ENCODE results near the gene MYO15B.
A peak's percentile ranks its signal among the peaks of the same experiment; 100 is the strongest.
"Not testable (repeated sequence)": the region's sequence is repeated elsewhere in the genome, so short reads cannot be mapped to it uniquely, and the experiment has no call there.

Gene MYO15B

GRCh38 chr17:75624714-75625345 is 37.2 kb downstream of the MYO15B start:
- no peak for DNase-seq (ENCODE audit: low read depth in 2 of 2)

- DNase-seq (ENCODE audit: low read depth in 2 of 2): no peak
Measured at GRCh38 chr17:75625813-75626486, 38.4 kb downstream of the MYO15B start.

GRCh38 chr17:75626496-75627038 is 39.0 kb downstream of the MYO15B start:
- no peak for DNase-seq (ENCODE audit: low read depth in 2 of 2)

- DNase-seq (ENCODE audit: low read depth in 2 of 2): no peak
Measured at GRCh38 chr17:75627094-75627493, 39.5 kb downstream of the MYO15B start.

GRCh38 chr17:75628425-75628824 is 40.8 kb downstream of the MYO15B start:
- no peak for DNase-seq (ENCODE audit: low read depth in 2 of 2)

GRCh38 chr17:75629157-75629556 is 41.6 kb downstream of the MYO15B start:
- DNase-seq (ENCODE audit: low read depth in 2 of 2): no peak

- no peak for DNase-seq (ENCODE audit: low read depth in 2 of 2)
Measured at GRCh38 chr17:75630071-75630917, 42.7 kb downstream of the MYO15B start.

- DNase-seq (ENCODE audit: low read depth in 2 of 2): no peak
Measured at GRCh38 chr17:75631353-75631752, 43.8 kb downstream of the MYO15B start.

- DNase-seq (ENCODE audit: low read depth in 2 of 2): no peak
Measured at GRCh38 chr17:75632428-75632827, 44.8 kb downstream of the MYO15B start.

GRCh38 chr17:75632863-75633485 is 45.4 kb downstream of the MYO15B start, which contains the start of gene SMIM5:
Gene SMIM5, plus strand, starts transcription at chr17:75633434. Its CDS starts 6,768 bp downstream, at chr17:75640202.
- peak; percentile 80 to 81 for DNase-seq (ENCODE audit: low read depth in 2 of 2)

- DNase-seq (ENCODE audit: low read depth in 2 of 2): peak; percentile 33 to 36
Measured at GRCh38 chr17:75633486-75634375, 46.1 kb downstream of the MYO15B start.

- no peak for DNase-seq (ENCODE audit: low read depth in 2 of 2)
Measured at GRCh38 chr17:75634376-75634740, 46.8 kb downstream of the MYO15B start.

- no peak for DNase-seq (ENCODE audit: low read depth in 2 of 2)
Measured at GRCh38 chr17:75634754-75635609, 47.4 kb downstream of the MYO15B start.

GRCh38 chr17:75635610-75636202 is 48.1 kb downstream of the MYO15B start:
- no peak for DNase-seq (ENCODE audit: low read depth in 2 of 2)

- no peak for DNase-seq (ENCODE audit: low read depth in 2 of 2)
Measured at GRCh38 chr17:75636381-75637142, 49.0 kb downstream of the MYO15B start.

GRCh38 chr17:75637143-75637538 is 49.5 kb downstream of the MYO15B start:
- DNase-seq (ENCODE audit: low read depth in 2 of 2): no peak

- no peak for DNase-seq (ENCODE audit: low read depth in 2 of 2)
Measured at GRCh38 chr17:75637551-75637950, 50.0 kb downstream of the MYO15B start.

- not testable (repeated sequence) for DNase-seq (ENCODE audit: low read depth in 2 of 2)
Measured at GRCh38 chr17:75638039-75638438, 50.4 kb downstream of the MYO15B start.

- no peak for DNase-seq (ENCODE audit: low read depth in 2 of 2)
Measured at GRCh38 chr17:75638893-75639292, 51.3 kb downstream of the MYO15B start.
